H1 (cell line): Measurements from ENCODE around the gene APOL2.
"Not testable (repeated sequence)": the region's sequence is repeated elsewhere in the genome, so short reads cannot be mapped to it uniquely, and the experiment has no call there.

Source experiments
- CTCF ChIP-seq, 3 experiments: IDR thresholded peaks; 1 replicate in 2 of 3; 2 replicates in 1 of 3; pipeline versions ENCODE4 v1.5.1 to v1.6.1; 2011; ENCODE audit warnings: low read length in 3 of 3, mild to moderate bottlenecking in 3 of 3, inconsistent platforms in 2 of 3, low read depth in 1 of 3, moderate library complexity in 1 of 3; ENCODE audit not compliant: insufficient read depth in 1 of 3; ENCODE audit errors: control extremely low read depth in 1 of 3
- EP300 ChIP-seq, 2 experiments: IDR thresholded peaks; 1 replicate in 1 of 2; 2 replicates in 1 of 2; pipeline ENCODE4 v1.6.1; 2011 to 2012; ENCODE audit warnings: low read depth in 2 of 2, low read length in 2 of 2, mild to moderate bottlenecking in 2 of 2, borderline replicate concordance in 1 of 2, inconsistent platforms in 1 of 2, moderate library complexity in 1 of 2
- PHF8 ChIP-seq: fragments of 200-600 bp; sonication (generic); conservative IDR thresholded peaks from 2 replicates; pipeline ENCODE4 v1.7.1; 2012; ENCODE audit warnings: low read depth, mild to moderate bottlenecking, inconsistent platforms, low read length, moderate library complexity
- POLR2A ChIP-seq, 2 experiments: IDR thresholded peaks; 1 replicate in 1 of 2; 2 replicates in 1 of 2; pipeline ENCODE4 v1.6.1; 2011; ENCODE audit warnings: low read depth in 2 of 2, low read length in 2 of 2, mild to moderate bottlenecking in 2 of 2; ENCODE audit errors: control extremely low read depth in 1 of 2
- POLR2AphosphoS5 ChIP-seq: IDR thresholded peaks from 2 replicates; pipeline ENCODE4 v1.6.1; 2011; ENCODE audit warnings: low read depth, low read length
- RAD21 ChIP-seq, 2 experiments: IDR thresholded peaks in 1 of 2; conservative IDR thresholded peaks in 1 of 2; 2 replicates each; pipeline ENCODE4 v1.6.1; 2011; ENCODE audit warnings: low read depth in 2 of 2, low read length in 2 of 2, improper control_type of control experiment in 1 of 2, inconsistent platforms in 1 of 2, mild to moderate bottlenecking in 1 of 2, moderate library complexity in 1 of 2
- SUZ12 ChIP-seq: fragments of 200-600 bp; sonication (generic); IDR thresholded peaks from 2 replicates; pipeline ENCODE4 v1.6.1; 2012; ENCODE audit warnings: mild to moderate bottlenecking, inconsistent platforms, low read length, moderate library complexity, mixed read lengths
- TCF12 ChIP-seq: IDR thresholded peaks from 2 replicates; pipeline ENCODE4 v1.6.1; 2011; ENCODE audit warnings: low read depth, mild to moderate bottlenecking, low read length
- USF2 ChIP-seq: IDR thresholded peaks from 2 replicates; pipeline ENCODE4 v1.6.1; 2011; ENCODE audit warnings: low read length, improper control_type of control experiment

- not testable (repeated sequence) for TF ChIP-seq PHF8; RAD21 (IDR thresholded peaks at IDR 0.05 in 1 of 2, conservative IDR thresholded peaks at IDR 0.05 in 1 of 2; ENCODE audit: low read depth in 2 of 2, low read length in 2 of 2); CTCF (IDR thresholded peaks at IDR 0.05; ENCODE audit: control extremely low read depth in 1 of 3, insufficient read depth in 1 of 3, low read depth in 1 of 3, low read length in 3 of 3); TCF12; SUZ12; POLR2A (IDR thresholded peaks at IDR 0.05; ENCODE audit: control extremely low read depth in 1 of 2, low read depth in 2 of 2, low read length in 2 of 2); EP300 (IDR thresholded peaks at IDR 0.05; ENCODE audit: borderline replicate concordance in 1 of 2, low read depth in 2 of 2, low read length in 2 of 2); POLR2AphosphoS5; USF2
Observed at GRCh38 chr22:36229649-36230048, 9.7 kb downstream of the APOL2 start.
